Measurements from ENCODE around the gene LRFN2.
A peak's percentile ranks its signal among the peaks of the same experiment; 100 is the strongest.

LRFN2 gene

DNA sequence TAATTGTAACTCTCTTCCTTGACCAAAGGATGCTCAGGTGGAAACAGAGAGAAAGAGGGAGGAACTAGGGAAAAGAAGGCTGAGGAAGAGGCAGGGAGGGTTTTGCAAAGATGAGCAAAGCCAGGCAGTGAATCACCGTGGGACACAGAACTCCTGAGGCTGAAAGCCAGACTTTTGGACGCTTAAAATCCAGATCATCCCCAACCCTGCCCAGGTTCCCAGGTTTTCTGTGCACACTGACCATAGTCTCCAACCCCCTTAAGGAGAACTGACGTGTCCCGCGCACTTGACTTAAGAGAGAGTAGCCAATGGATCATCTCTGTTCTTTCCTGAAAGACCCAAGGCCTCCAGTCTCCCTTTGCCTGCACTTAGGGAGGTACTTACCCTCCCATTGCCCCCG, 75.3 kb downstream of the LRFN2 start:
- DNase-seq: no peak

- DNase-seq: no peak
These were observed 76.7 kb downstream of the LRFN2 start for GRCh38 chr6:40510442-40510841.

GRCh38 chr6:40509716-40510260, 77.4 kb downstream of the LRFN2 start:
- DNase-seq: no peak

- DNase-seq: no peak
These were observed 78.1 kb downstream of the LRFN2 start for GRCh38 chr6:40509086-40509485.

DNA sequence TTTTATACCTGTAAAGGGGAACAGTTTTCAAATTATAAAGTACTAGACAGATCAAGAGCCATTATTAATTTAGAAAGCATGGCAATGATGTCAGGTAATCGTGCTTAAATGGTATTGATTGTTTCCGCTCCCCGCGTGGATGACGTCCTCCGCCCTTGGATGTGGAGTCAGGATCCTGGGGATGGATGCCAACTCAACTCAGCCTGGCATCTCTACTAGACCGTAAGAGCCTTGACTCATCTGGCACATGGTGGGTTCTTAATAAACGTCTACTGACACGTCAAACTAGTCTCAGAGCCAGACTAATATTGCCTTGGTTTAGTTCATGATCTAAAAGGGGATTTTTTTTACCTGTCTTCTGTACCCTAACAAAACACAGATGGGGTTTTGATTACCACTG, 80.2 kb downstream of the LRFN2 start:
- no peak for DNase-seq

GRCh38 chr6:40505191-40505810, 81.9 kb downstream of the LRFN2 start:
- DNase-seq: no peak

DNA sequence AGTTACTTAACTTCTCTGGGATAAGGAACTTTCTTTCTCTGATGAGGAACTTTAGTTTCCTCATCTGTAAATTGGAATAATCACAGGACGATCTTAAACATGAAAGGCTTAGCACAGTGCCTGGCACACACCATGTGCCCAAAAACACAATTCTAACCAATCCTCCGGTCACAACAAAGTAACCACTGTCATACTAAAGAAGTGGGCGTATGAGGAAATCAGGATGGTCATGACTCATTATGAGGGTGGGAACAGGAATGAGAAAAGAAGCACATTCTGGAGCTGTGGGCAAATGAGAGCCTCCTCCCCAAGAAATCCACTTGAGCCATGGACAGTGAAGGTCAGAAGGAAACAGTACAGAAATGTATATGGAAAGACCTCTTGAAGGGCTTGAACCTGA, 82.9 kb downstream of the LRFN2 start:
- no peak for DNase-seq

DNA sequence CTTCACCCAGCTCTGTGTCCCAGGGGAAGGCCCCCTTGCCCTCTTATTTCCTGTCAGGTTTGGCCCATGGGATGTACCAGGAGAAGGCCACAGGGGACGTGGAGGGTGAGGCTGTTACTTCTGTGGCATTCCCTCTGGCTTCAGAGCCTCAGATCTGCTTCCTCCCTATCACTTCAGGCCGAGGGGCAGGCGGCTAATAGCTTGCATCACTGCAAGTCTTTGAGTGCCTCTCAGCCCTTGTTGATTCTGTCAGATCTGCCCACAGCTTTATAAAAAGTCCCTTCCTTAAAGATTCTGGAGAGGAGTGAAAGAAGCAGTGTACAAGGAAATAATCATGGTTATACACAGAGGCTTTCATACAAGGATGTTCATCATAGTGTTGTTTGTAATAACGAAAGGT, 86.9 kb downstream of the LRFN2 start:
- no peak for DNase-seq

DNA sequence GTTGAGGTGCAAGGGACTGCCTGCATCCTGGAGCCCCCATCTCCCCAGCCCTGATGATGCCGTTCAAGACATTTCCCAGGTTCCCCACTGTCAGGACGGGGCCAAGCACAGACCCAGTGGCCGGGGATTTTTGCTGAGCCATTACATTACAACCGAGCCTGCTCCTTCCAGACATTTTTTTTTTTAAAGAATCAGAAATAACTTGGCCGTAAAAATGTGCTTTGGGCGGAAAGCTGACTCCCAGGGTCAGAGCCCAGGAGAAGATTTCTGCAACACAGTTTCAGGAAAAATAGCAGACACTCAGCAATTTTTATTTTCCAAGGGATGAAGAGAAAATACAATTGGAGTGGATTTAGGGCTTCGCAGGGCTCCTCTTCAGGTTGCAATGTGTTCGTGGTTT, 87.9 kb downstream of the LRFN2 start:
- DNase-seq: peak; percentile 63

- no peak for DNase-seq
These were observed 89.0 kb downstream of the LRFN2 start for GRCh38 chr6:40498148-40498547.

DNA sequence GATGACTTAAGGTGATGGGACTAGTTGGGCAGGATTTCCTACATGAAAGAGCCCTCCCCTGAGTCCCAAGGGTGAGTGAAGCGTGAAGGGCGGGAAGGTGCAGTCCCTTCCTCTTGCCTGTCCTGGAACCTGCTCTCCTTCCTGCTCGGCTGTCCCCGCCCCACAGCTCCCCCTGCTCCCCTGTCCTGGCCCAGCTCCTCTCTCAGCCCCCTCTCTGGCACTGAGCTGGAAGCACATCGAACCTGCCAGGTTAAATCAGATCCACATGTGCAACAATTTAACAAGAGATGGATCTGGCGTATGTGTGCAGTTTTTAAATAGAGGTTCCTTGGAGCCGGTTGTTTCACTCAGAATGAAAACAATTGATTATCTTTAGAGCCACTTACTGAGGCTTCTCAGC, 95.0 kb downstream of the LRFN2 start:
- DNase-seq: peak; percentile 52

- DNase-seq: no peak
These were observed 96.7 kb downstream of the LRFN2 start for GRCh38 chr6:40490508-40490907.

GRCh38 chr6:40489798-40490197, 97.4 kb downstream of the LRFN2 start:
- no peak for DNase-seq

- DNase-seq: no peak
These were observed 100.6 kb downstream of the LRFN2 start for GRCh38 chr6:40486576-40486975.

DNA sequence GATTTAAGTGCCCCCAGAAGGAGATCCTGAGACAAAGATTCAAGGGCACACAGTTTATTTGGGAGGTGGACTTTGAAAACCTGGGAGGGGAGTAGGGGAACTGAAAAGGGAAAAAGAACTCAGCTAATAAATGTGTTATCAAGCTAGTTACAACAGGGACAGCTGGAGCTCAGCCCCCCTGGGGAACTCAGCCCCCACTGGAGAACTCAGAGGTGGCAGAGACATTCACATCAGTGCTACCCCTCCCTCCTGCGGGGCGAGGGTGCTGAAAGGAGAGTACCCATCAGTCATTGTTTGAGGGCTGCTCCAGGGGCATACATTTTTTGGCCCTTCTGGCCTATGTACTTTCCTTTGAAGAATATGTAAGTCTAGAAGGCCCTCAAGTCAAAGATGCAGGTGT, 101.4 kb downstream of the LRFN2 start:
- no peak for DNase-seq

- DNase-seq: no peak
These were observed 101.9 kb downstream of the LRFN2 start for GRCh38 chr6:40485300-40485699.

- DNase-seq: peak; percentile 34
These were observed 103.1 kb downstream of the LRFN2 start for GRCh38 chr6:40484066-40484465.

DNA sequence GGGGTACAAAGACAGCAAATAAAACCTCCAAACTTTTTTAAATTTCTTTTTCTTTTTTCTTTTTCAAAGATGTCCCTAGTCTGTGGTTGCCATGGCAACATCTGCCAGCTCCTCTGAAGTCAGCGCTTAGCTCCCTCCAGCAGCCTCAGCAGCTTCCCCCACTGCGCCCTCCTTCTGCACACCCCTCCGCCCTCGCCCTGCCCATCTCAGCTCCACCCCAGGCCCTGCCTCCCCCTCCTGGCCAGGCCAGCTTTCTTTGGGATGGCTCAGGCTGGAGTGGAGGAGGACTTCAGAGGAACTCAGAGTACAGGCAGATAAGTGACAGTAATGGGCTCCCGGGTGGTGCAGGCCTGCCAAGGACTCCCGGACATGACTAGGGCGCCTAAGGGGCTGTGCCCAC, 104.6 kb downstream of the LRFN2 start:
- peak; percentile 47 for DNase-seq

DNA sequence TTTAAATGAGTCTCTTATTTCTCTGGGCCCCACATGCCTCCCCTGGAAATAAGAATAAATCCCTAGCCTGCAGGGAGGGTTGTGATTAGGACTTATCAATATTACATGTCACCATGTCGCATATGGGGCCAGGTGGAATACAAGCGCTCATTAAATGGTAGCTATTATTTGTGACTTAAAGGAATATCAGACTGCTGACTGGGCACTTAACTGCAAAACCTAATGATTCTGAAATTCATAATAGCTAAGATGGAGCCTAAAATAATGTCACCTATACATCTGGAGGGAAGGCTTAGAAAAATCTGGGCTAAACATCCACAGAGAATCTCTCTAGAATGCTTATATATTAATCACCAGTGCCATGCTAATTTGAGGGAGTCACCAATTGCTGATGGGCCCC, 106.5 kb downstream of the LRFN2 start:
- no peak for DNase-seq

GRCh38 chr6:40479706-40480105, 107.5 kb downstream of the LRFN2 start:
- DNase-seq: peak; percentile 41

GRCh38 chr6:40477246-40478126, 109.7 kb downstream of the LRFN2 start:
- DNase-seq: no peak

- no peak for DNase-seq
These were observed 110.5 kb downstream of the LRFN2 start for GRCh38 chr6:40476673-40477072.

- DNase-seq: no peak
These were observed 112.2 kb downstream of the LRFN2 start for GRCh38 chr6:40474937-40475336.

DNA sequence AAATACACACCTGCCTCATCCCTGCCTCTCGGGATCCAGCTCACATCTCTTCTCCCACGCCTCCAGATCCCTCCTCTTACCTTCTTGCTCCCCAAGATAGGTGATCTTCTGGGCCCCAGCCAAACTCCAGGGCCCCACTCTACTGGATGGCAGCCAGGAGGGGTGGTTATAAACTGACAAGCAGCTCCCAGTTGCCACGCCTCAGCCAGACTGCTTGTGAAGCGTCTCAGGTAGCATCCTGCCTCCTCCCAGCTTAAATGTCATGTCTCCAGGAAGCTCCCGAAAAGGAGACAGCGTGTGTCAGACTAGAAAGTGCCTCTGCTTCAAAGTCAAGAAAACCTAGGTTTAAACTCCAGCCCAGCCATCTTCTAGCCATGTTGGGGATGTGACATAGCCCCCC, 114.1 kb downstream of the LRFN2 start:
- DNase-seq: no peak
